Tibial nerve (tissue), 3 donors: ENCODE measurements around the gene SEMA3A.

Source experiments
- CTCF ChIP-seq, 5 experiments: fragments of 200-600 bp in 3 of 5; fragments of 450-650 bp in 2 of 5; sonication (generic) in 3 of 5; IDR thresholded peaks; one replicate each; pipeline ENCODE4 v1.5.1; 2016 to 2019; ENCODE audit warnings: antibody characterized with exemption in 5 of 5, mild to moderate bottlenecking in 3 of 5, moderate library complexity in 2 of 5
- POLR2A ChIP-seq, 2 donors: fragments of 450-650 bp; IDR thresholded peaks; one replicate each; pipeline ENCODE4 v1.6.1; 2017; ENCODE audit warnings: antibody characterized with exemption in 2 of 2, mild to moderate bottlenecking in 2 of 2, moderate library complexity in 2 of 2

- TF ChIP-seq CTCF (IDR thresholded peaks at IDR 0.05), result no peak
- TF ChIP-seq POLR2A (IDR thresholded peaks at IDR 0.05), result no peak
These were observed 39.4 kb downstream of the SEMA3A start for GRCh38 chr7:84154991-84155781.
